Suppressor macrophage treated with lipopolysaccharide for 4 hours (primary cell): ENCODE data around the gene AP3D1.
A peak's percentile ranks its signal among the peaks of the same experiment; 100 is the strongest.
"Not testable (repeated sequence)": the region's sequence is repeated elsewhere in the genome, so short reads cannot be mapped to it uniquely, and the experiment has no call there.

Experiments
- DNase-seq: peaks from one replicate; pipeline ENCODE4 v3.0.0-alpha.2; 2020

Gene AP3D1

GRCh38 chr19:2108251-2109016, 42.9 kb downstream of the AP3D1 start:
- no peak for DNase-seq

- DNase-seq: no peak
Measured at GRCh38 chr19:2103045-2103707, 48.2 kb downstream of the AP3D1 start.

- DNase-seq: no peak
Measured at GRCh38 chr19:2101417-2102335, 49.7 kb downstream of the AP3D1 start.

- DNase-seq: no peak
Measured at GRCh38 chr19:2100719-2101061, 50.7 kb downstream of the AP3D1 start.

- no peak for DNase-seq
Measured at GRCh38 chr19:2099937-2100718, 51.2 kb downstream of the AP3D1 start.

- DNase-seq: no peak
Measured at GRCh38 chr19:2099054-2099501, 52.3 kb downstream of the AP3D1 start.

GRCh38 chr19:2097886-2098327, 53.5 kb downstream of the AP3D1 start:
- no peak for DNase-seq

- DNase-seq: no peak
Measured at GRCh38 chr19:2097203-2097885, 54.0 kb downstream of the AP3D1 start.

- peak; percentile 100 for DNase-seq
Measured at GRCh38 chr19:2096480-2097202, 54.7 kb downstream of the AP3D1 start, which contains the start of gene IZUMO4. Gene IZUMO4, plus strand, starts transcription at chr19:2096915. Its CDS starts 31 bp downstream, at chr19:2096946.

- DNase-seq: peak; percentile 95
Measured at GRCh38 chr19:2096034-2096479, 55.3 kb downstream of the AP3D1 start, which contains the start of gene MOB3A. Gene MOB3A, minus strand, starts transcription at chr19:2096326. Its CDS starts 17,766 bp downstream, at chr19:2078560.

- DNase-seq: peak; percentile 41
Measured at GRCh38 chr19:2091926-2092525, 59.3 kb downstream of the AP3D1 start.

- no peak for DNase-seq
Measured at GRCh38 chr19:2089727-2090053, 61.7 kb downstream of the AP3D1 start.

- DNase-seq: peak; percentile 30
Measured at GRCh38 chr19:2089001-2089711, 62.2 kb downstream of the AP3D1 start.

GRCh38 chr19:2087621-2088100, 63.7 kb downstream of the AP3D1 start:
- DNase-seq: peak; percentile 55

GRCh38 chr19:2086695-2087620, 64.4 kb downstream of the AP3D1 start:
- not testable (repeated sequence) for DNase-seq

GRCh38 chr19:2084993-2085720, 66.2 kb downstream of the AP3D1 start:
- peak; percentile 84 for DNase-seq

- DNase-seq: peak; percentile 31
Measured at GRCh38 chr19:2083174-2083854, 68.1 kb downstream of the AP3D1 start.
